HG02938 (cell line): ENCODE results near the gene USP10.
"Not testable (repeated sequence)": the region's sequence is repeated elsewhere in the genome, so short reads cannot be mapped to it uniquely, and the experiment has no call there.

Source experiments
- ATAC-seq: cut with Tn5 transposase; IDR thresholded peaks from one replicate; pipeline ENCODE4 v1.9.1; 2021; ENCODE audit warnings: mild to moderate bottlenecking, moderate library complexity; ENCODE audit not compliant: unreplicated experiment

Gene USP10

DNA sequence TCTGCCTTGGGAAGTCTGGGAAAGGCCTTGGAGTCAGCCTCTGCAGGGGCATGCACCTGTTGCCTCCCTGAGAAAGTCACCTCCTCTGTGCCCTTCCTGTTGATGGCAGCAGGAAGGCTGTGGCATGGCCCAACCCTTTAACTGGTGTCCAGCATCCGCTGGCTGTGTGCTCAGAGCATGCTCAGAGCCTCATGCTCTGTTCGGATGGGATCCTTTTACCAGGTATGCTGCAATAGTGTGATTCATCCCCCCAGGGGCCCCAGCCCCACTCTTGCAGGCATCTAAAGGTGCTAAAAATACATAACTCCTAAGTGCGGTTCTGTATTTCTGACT, 26.6 kb upstream of the USP10 start:
- no peak for ATAC-seq

DNA sequence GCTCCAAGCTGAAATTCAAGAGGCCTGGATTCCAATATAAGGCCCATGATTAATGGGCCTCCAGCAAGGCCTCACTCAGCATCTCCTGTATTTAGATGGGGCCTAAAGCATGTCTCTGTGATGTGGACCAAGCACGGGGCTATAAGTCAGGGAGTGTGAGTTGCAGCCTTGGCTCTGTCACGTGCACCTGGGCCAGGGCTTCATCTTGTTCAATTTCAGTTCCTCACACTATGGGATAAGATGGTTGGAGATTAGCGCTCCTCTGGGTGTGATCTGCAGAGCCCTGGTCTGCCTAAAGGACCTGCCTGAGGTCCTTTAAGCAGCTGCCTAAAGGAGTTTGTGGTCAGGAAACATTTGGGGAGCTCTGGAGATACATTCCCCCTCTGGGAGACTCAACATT, 26.2 kb upstream of the USP10 start:
- no peak for ATAC-seq

DNA sequence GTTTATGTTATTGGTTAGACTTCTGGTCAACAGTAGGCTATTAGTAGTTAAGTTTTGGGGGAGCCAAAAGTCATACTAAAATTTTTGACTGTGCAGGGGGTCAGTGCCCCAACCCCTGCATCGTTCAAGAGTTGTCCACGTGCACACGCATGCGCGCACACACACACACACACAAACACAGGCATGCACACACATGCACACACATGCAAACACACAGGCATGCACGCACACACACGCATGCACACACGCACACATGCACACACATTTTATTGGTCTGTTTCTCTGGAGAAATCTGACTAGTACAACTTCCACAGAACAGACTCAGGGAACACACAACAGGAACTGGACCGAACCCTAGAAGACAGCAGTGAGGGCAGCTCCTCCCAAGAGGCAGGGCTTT, 24.4 kb upstream of the USP10 start:
- ATAC-seq, result no peak

DNA sequence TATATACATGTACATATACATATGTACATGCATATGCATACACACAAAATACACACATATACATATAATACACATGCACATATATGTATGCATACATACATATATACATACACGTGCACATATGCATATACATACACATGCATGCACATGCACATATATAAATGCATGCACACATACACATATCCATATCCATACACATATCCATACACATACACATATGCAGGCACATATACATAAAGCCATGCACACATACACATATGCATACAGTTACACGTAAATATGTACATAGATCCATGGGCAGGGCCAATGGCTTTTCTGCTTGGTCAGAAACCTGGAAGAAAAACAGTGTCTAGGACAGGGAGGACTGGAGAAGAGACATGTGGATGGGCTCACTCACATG, 23.9 kb upstream of the USP10 start:
- ATAC-seq, result no peak

DNA sequence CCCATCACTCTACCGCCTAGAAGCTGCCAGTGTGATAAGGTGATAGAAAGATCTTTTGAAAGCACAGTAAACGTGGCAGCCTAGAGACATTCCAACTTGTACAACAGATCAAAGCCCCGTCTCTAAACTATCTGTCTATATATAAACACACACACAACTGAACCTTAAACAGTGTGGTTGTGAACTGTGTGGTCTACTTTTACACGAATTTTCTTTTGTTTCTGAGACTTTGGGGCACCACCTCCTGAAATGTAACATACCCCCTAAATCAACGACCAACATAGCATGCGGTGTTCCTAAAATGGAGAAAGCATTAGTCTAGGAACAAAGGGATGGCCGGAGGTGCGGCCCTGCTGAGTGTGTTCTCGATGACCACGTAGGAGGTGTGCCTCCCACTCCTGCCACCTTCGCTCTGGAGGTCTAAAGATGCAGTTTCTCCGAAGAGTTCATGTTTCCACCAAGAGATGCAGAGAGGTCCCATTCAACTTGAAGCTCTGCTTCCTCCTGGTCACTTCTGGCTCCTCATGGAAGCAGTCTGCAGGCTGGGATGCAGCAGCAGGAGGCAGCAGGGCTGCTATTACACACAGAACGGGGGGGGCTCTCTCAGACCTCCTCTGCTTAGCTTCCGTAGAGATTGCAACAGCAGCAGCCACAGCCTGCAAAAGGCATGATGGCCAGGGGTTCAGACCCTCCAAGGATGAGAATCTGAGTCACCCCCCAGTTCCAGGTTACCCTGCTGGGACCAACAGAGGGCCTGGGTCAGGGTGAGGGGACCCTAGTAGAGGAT, 22.6 kb upstream of the USP10 start:
- no peak for ATAC-seq

DNA sequence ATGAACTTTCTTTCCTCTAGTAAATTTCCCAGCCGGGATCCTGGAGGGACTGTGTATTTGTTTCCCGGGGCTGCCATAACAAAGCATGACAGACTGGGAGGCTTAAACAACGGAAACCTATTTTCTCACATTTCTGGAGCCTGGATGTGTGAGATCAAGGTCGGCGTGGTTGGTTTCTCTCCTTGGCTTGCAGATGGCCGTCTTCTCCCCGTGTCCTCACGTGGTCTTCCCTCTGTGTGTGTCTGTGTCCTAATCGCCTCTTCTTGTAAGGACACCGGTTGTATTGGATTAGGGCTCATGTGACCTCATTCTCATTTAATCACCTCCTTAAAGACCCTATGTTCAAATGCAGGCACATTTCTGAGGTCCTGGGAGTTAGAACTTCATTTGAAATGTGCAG, 22.0 kb upstream of the USP10 start:
- ATAC-seq, result no peak

DNA sequence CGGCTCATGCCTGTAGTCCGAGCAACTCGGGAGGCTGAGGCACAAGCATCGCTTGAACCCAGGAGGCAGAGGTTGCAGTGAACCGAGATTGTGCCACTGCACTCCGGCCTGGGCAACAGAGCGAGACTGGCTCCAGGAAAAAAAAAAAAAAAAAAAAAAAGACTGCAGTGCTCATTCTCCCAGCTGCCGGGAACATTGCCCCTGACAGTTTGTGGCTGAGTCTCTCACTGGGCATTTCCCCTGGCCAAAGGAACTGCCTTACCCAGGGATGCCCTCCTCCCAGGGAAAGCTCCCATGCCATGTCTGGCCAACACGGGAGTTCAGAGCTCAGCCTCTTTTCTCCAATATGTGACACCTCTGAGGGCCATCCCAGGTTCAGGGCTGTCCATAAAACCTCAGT, 21.3 kb upstream of the USP10 start:
- ATAC-seq, result no peak

DNA sequence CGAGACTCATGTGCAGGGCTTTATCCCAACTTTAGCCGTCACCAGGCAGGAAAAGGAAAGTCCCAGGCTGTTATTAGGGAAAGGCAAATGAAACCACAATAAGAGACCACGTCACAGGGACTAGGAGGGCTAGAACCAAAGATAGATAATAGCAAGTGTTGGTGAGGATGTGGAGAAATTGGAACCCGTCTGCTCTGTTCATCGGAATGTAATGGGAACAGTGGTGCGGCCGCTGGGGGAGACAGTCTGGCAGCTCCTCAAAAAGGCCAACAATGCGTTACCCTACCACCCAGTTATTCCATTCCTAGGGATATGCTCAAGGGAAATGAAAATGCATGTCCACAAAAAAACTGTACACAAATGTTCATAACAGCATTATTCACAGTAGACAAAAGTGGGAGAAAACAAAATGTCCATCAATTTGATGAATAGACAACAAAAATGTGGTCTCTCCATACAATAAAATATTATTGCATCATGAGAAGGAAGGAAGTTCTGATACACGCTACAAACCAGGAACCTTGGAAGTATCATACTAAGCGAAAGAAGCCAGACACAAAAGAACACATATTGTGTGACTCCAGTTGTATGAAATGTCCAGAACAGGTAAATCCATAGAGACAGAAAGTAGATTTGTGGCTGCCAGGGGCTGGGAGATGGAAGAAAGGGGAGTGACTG, 19.5 kb upstream of the USP10 start:
- ATAC-seq, result no peak

DNA sequence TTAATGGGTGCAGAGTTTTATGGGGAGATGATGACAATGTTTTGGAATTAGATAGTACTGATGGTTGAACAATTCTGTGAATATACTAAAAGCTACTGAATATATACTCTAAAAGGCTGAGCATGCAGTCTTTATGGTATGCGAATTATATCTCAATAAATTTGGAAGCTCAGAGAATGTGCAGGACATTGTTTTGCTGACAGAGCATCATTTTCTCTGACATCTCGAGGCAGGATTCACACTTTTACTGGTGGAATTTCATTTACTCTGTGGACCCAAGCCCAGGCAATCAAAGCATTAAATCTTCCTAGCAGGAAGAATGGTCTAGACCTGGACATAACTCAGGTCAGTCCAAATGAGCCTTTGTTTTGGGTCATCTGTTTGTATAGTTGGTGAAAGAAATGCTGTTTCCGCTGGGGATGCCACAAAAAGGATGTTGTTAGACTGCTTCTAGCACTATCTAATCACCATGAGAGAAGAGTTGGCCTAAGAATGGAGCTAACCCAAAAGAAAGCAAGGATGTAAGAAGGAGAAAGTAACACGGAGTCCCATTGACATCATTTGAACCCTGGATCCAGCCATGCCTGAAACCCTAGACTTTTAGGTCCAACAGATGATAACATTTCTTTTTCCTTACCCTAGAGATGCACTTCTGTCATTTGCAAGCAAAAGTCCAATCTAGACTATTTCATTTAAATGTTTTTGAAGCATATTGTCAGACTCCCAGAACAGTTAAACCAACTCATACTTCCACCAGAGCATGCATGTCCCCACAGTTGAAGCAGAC, 18.8 kb upstream of the USP10 start:
- ATAC-seq, result no peak

DNA sequence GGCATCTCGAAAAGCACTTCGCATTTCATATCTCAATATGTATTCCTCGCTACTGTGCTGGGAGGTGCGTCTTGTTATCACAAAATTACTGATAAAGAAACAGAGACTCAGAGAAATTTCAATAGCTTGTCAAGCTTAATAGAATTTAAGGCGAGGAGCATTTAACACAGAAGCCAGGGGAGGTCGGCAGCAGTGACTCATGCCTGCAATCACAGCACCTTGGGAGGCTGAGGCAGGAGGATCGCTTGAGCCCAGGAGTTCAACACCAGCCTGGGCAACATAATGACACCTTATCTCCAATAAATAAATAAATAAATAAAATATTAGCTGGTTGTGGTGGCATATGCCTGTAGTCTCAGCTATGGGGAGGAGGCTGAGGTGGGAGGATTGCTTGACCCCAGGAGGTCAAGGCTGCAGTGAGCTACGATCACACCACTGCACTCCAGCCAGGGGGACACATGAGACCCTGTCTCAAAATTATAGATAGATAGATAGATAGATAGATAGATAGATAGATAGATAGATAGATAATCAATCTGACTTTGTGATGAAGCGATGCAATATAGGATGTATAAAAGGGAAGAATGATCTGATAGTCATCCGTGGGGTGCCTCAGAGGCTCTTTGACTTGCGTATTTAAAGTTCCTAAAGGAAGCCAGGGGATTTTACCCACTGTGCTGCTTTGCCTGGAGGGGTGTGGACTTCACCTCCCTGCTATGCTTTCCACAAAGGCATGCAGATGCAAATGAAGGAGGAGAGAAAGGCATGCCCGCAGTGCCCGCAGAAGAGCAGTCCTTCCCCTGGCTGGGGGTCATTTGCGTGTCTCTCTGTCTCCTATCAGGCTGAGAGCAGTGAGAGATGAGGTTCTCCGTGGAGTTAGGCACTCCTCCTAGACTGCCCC, 15.9 kb upstream of the USP10 start:
- ATAC-seq, result no peak

DNA sequence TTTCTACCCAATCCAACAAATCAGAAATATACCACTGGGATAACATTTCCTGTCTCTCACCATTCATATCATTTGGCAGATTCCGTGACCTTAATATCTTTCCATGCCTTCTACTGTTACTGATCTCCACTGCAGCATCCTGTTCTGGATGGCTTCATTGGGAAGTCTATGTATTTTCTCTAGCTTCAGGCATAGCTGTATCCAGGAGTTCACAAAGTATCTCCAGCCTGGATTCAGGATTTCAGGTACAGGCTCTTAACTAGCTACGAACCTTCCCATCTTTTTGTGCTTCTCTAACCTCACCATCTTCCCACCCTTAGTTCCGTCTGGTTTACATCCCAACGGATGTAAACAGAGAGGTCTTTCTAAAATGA, 15.2 kb upstream of the USP10 start:
- no peak for ATAC-seq

DNA sequence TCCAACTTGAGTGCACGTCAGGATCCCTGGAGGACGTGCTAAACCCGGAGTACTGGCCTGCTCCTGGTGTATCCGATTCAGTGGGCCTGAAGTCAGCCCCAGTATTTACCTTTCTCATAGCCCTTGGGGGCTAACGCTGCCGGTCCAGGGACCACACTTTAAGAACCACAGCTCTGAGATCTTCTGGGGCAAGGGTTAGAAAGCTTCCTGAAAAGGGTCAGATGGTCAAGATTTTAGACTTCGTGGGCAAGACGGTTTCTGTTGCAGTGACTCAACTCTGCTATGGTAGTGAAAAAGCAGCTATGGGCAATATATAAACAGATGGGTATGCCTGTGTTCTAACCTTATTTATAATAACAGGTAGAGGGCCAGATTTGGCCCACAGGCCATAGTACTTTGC, 14.6 kb upstream of the USP10 start:
- ATAC-seq, result no peak

DNA sequence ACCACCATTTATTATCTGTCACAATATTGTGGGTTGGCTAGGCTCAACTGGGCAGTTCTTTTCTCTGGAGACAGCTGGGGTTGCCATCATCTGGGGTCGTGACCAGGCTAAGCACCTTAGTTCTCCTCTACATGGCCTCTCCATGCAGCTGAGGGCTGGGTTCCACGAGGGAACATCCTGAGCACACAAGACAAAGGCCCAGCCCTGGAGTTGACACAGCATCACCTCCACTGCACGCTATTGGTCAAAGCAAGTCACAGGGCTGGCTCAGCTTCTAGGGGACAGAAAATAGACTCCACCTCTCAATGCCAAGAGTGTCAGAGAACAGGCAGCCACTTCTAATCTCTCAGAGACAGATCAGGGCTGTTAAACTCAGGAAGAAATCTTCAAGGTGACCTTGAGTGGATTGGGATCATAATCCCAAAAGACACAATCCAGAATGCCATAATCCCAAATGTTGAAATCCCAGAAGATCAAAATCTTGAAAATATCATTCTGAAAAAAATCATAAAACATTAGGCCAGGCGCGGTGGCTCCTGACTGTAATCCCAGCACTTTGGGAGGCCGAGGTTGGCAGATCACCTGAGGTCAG, 13.0 kb upstream of the USP10 start:
- no peak for ATAC-seq

DNA sequence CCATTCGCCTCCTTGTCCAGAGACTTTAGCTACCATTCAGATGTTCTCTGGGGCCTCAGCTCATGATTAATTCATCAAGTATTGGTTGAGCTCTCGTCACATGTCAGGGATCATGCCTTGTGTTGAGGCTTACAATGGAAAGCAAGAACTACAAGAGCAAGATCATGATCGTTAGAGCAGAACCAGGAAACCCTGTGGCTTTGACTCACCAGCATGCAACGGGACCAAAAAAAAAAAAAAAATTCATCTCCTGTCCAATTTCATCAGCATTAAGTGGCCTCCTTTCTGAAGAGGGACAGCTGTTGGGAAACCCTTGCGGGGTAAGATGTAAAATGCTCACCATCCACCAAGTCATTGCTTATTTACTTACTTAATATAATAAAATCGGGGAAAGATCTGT, 12.1 kb upstream of the USP10 start:
- ATAC-seq, result peak; percentile 78

DNA sequence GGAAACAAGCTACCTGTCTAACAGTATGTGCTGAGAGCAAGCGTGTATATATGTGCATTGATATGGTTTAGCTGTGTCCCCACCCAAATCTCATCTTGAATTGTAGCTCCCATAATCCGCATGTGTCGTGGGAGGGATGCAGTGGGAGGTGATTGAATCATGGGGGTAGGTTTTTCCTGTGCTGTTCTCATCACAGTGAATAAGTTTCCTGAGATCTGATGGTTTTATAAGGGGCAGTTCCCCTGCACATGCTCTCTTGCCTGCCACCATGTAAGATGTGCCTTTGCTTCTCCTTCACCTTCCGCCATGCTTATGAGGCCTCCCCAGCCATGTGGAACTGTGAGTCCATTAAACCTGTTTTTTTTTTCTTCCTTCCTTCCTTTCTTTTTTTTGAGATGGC, 11.6 kb upstream of the USP10 start:
- not testable (repeated sequence) for ATAC-seq

DNA sequence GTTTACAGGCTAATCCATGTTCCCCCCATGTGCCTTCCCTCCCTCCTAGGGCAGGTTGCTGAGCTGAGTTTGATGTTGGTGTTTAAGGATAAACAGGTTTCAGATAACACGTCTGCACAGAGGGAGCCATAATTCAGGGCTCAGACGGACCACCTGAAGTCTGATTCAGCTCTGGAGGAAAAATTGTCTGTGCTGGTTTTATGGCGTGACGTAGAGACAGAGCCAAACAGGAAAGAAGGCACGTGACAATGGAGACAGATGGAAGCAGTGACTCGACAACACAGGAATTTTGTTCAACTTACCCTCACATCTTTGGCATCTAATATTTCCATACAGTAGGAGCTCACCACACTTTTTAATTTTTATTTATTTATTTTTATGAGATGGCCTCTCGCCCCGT, 10.7 kb upstream of the USP10 start:
- no peak for ATAC-seq

DNA sequence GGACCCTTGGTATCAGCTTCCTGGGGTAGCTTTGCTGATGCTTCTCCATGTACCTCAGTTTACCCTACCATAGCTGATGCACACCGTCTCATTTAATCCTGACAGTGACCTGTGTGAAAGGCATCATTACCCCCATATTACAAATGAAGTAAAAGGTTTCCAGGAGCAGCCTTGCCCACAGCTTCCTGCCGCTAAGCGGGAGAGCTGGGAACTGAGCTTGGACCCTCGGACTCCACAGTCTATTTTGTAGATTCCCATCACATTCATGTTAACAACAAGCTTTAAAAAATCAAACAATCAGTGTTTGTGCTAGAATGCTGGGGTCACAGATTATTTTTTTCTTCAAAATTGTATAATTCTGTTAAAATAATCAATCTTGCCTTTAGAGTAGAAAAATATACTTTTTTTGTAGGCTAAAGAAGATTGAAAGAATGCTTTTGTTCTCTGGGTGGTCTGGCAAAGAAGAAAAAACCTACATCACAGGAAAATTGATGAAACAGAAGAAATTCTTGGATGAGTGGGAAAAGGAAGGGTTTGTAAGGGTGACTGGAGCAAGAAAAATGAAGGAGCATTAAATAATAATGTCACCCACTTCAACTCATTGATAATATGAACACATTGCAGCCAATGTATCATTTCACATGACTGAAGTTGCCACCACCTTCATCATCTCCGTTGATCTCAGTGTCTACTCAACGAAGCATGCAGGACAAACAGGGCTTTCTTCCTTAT, 9.5 kb upstream of the USP10 start:
- ATAC-seq, result no peak

DNA sequence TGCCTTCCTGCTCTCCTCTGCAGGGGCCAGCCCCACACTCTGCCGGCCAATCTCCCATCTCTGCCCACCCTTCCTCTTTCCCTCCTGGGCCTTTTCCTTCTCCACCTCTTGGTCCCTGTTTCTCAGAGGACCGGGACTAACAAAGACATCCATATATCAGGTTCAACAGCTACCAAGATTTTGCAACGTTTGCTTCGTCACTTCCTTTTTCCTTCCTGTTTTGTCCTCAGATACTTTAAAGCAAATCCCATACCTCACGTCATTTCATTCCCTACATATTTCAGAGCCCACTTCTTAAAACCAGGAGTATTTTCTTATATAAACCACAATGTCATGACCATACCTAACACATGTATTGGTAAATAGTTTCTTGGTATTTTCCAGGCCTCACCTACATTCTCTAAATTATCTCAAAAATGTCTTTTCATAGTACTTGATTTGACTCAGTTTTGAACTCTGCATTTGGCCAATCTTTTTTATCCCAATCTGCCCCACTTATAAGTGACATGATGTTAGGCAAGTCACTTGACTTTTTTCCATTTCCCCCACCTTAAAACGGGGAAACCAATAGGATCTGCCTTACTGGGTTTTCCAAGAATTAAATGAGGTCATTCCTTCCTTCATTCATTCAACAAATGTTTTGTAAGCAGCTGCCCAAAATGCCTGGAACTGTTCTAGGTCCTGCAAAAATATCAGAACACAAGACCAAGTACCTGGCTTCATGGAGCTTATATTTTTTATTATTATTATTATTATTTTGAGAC, 7.2 kb upstream of the USP10 start:
- ATAC-seq, result no peak

DNA sequence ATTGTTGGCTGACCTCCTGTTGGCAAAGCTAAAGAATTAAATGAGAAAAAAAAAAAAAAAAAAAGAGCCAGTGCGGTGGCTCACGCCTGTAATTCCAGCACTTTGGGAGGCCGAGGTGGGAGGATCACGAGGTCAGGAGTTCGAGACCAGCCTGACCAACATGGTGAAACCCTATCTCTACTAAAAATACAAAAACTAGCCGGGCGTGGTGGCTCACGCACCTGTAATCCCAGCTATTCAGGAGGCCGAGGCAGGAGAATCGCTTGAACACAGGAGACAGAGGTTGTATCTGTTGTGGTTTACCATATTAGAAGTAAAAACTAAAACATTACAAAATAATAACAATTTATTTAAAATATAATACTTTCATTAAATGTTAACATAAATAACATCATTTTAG, 5.9 kb upstream of the USP10 start:
- not testable (repeated sequence) for ATAC-seq
